K562 (cell line): ENCODE results near the gene FMNL1.

Experiments used
- CC2D1A ChIP-seq: fragments of 450-650 bp; IDR thresholded peaks from 2 replicates; pipeline ENCODE4 v1.6.1; 2017; ENCODE audit warnings: mild to moderate bottlenecking
- CEBPB ChIP-seq: fragments of 450-650 bp; IDR thresholded peaks from 2 replicates; pipeline ENCODE4 v1.6.1; 2016; ENCODE audit warnings: missing genetic modification characterization, missing compliant biosample characterization
- CHD2 ChIP-seq: IDR thresholded peaks from 2 replicates; pipeline ENCODE4 v1.6.1; 2011; ENCODE audit warnings: low read depth, low read length
- NFE2L1 ChIP-seq: fragments of 450-650 bp; IDR thresholded peaks from 2 replicates; pipeline ENCODE4 v1.6.1; 2016; ENCODE audit warnings: missing genetic modification characterization, low read depth, mild to moderate bottlenecking, missing compliant biosample characterization, moderate library complexity, borderline replicate concordance
- TARDBP ChIP-seq: fragments of 450-650 bp; IDR thresholded peaks from 2 replicates; pipeline ENCODE4 v1.6.1; 2016
- ZNF133 ChIP-seq: fragments of 250-450 bp; sonication (Bioruptor Pico); IDR thresholded peaks from 2 replicates; pipeline ENCODE4 v1.4.0; 2020; ENCODE audit warnings: mild to moderate bottlenecking
- ZNF274 ChIP-seq: IDR thresholded peaks from 2 replicates; pipeline ENCODE4 v1.6.1; 2011; ENCODE audit warnings: low read depth, mild to moderate bottlenecking, low read length, moderate library complexity, borderline replicate concordance
- ZNF436 ChIP-seq: fragments of 250-450, 450-650 bp; sonication (Bioruptor Pico); formaldehyde crosslinking; IDR thresholded peaks from 2 replicates; pipeline ENCODE4 v1.7.0; 2020; ENCODE audit warnings: mild to moderate bottlenecking
- ZNF445 ChIP-seq: fragments of 250-450 bp; sonication (Bioruptor Pico); IDR thresholded peaks from 2 replicates; pipeline ENCODE4 v1.4.0; 2020; ENCODE audit warnings: low read depth, mild to moderate bottlenecking, moderate library complexity
- TF ChIP-seq, protein P1 (sequence below), 3 experiments: IDR thresholded peaks in 2 of 3; conservative IDR thresholded peaks in 1 of 3; 2 replicates each; pipeline ENCODE4 v1.5.1; 2011 to 2012; ENCODE audit warnings: low read length in 3 of 3, mild to moderate bottlenecking in 3 of 3, control low read depth in 2 of 3, improper control_type of control experiment in 1 of 3, inconsistent platforms in 1 of 3, low read depth in 1 of 3, mixed read lengths in 1 of 3, moderate library complexity in 1 of 3; ENCODE audit not compliant: insufficient read depth in 2 of 3
- TF ChIP-seq, protein P2 (sequence below): sonication (generic); formaldehyde crosslinking; IDR thresholded peaks from 2 replicates; pipeline ENCODE4 v1.8.1; 2023; ENCODE audit warnings: mild to moderate bottlenecking, missing genetic modification reagents

DNA sequence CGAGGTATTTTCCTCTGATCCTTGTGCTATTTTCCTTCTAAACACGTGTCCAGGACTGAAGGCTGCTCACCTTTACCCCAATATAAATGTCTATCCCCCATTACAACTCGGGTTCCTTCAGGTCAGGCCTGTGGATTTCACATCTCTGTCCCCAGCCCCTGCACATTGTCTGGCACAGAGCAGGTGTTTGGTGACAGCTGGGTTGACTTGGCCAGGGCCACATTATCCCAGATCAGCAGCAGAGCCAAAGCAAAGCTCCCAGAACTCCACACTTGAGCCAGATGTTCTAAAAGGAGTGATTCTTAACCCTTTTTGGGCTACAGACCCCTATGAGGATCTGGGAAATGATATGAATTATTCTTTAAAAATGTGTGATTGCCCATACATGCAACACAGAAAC, 58.2 kb downstream of the FMNL1 start:
- TF ChIP-seq CC2D1A (no peak), NFE2L1 (tag) (no peak), ZNF436 (CRISPR knock-in tag) (no peak), CEBPB (tag) (no peak), CHD2 (no peak), ZNF274 (no peak), TARDBP (no peak), ZNF133 (CRISPR knock-in tag) (no peak), ZNF445 (CRISPR knock-in tag) (no peak)
- TF ChIP-seq, protein P1, sequence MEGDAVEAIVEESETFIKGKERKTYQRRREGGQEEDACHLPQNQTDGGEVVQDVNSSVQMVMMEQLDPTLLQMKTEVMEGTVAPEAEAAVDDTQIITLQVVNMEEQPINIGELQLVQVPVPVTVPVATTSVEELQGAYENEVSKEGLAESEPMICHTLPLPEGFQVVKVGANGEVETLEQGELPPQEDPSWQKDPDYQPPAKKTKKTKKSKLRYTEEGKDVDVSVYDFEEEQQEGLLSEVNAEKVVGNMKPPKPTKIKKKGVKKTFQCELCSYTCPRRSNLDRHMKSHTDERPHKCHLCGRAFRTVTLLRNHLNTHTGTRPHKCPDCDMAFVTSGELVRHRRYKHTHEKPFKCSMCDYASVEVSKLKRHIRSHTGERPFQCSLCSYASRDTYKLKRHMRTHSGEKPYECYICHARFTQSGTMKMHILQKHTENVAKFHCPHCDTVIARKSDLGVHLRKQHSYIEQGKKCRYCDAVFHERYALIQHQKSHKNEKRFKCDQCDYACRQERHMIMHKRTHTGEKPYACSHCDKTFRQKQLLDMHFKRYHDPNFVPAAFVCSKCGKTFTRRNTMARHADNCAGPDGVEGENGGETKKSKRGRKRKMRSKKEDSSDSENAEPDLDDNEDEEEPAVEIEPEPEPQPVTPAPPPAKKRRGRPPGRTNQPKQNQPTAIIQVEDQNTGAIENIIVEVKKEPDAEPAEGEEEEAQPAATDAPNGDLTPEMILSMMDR (IDR thresholded peaks at IDR 0.05 in 2 of 3, conservative IDR thresholded peaks at IDR 0.05 in 1 of 3; ENCODE audit: insufficient read depth in 2 of 3, low read depth in 1 of 3, low read length in 3 of 3): no peak
- TF ChIP-seq, protein P2, sequence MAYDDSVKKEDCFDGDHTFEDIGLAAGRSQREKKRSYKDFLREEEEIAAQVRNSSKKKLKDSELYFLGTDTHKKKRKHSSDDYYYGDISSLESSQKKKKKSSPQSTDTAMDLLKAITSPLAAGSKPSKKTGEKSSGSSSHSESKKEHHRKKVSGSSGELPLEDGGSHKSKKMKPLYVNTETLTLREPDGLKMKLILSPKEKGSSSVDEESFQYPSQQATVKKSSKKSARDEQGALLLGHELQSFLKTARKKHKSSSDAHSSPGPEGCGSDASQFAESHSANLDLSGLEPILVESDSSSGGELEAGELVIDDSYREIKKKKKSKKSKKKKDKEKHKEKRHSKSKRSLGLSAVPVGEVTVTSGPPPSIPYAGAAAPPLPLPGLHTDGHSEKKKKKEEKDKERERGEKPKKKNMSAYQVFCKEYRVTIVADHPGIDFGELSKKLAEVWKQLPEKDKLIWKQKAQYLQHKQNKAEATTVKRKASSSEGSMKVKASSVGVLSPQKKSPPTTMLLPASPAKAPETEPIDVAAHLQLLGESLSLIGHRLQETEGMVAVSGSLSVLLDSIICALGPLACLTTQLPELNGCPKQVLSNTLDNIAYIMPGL (CRISPR knock-in tag): no peak
